Panc1 (cell line): ENCODE measurements around the gene SCAP. TPM values are rescaled to one million over a fixed set of nuclear protein-coding genes. Genes with fewer than 3 reads are reported as not detected.

Experiments used
- ATAC-seq: fragments of 200-7000 bp; cut with Tn5 transposase; 2 replicates; pipeline ENCODE4 v1.9.1; 2020; ENCODE audit warnings: mild to moderate bottlenecking, moderate library complexity
- BruUV-seq: library from RNA; stranded (reverse); fragments of 400-500 nt; replicated peaks from 2 replicates; lab custom pipeline; 2021; lab: Mats Ljungman, UMichigan
- CTCF ChIA-PET: fragments of 300-600 bp; sonication (Branson Sonifier 250); formaldehyde crosslinking; loops from one replicate; lab custom pipeline; 2022; ENCODE audit warnings: antibody characterized with exemption; lab: Charles Lee
- POLR2A ChIA-PET: fragments of 300-600 bp; sonication (Branson Sonifier 250); formaldehyde crosslinking; loops from one replicate; lab custom pipeline; 2022; ENCODE audit warnings: antibody characterized with exemption; lab: Charles Lee
- DNase-seq: peaks from one replicate; pipeline ENCODE4 v3.0.0-alpha.2; 2010; ENCODE audit warnings: low read depth, low spot score
- H3K27ac ChIP-seq: 2 replicates; pipeline ENCODE4 v1.5.1; 2011; ENCODE audit warnings: mild to moderate bottlenecking, low read length, inconsistent platforms
- H3K27me3 ChIP-seq: fragments of 200-500 bp; sonication (Bioruptor generic); 2 replicates; pipeline ENCODE4 v1.6.0; 2014; ENCODE audit warnings: low read length, inconsistent platforms; ENCODE audit not compliant: control insufficient read depth, insufficient read depth
- H3K36me3 ChIP-seq: fragments of 200-500 bp; sonication (Bioruptor generic); 2 replicates; pipeline ENCODE4 v1.5.1; 2014; ENCODE audit warnings: inconsistent platforms, mild to moderate bottlenecking, low read length, moderate library complexity; ENCODE audit not compliant: control insufficient read depth, insufficient read depth
- H3K4me1 ChIP-seq: 2 replicates; pipeline ENCODE4 v1.5.1; 2011; ENCODE audit warnings: inconsistent platforms, mild to moderate bottlenecking, low read length, moderate library complexity; ENCODE audit not compliant: control insufficient read depth, insufficient read depth
- H3K4me3 ChIP-seq, 2 experiments: 2 replicates each; pipeline ENCODE4 v1.5.1; 2011 to 2012; ENCODE audit warnings: low read depth in 2 of 2, low read length in 2 of 2, mild to moderate bottlenecking in 2 of 2, inconsistent platforms in 1 of 2, moderate library complexity in 1 of 2
- H3K9me3 ChIP-seq: fragments of 200-500 bp; sonication (Bioruptor generic); 2 replicates; pipeline ENCODE4 v1.5.1; 2014; ENCODE audit warnings: low read depth, mild to moderate bottlenecking, inconsistent platforms, low read length, moderate library complexity; ENCODE audit not compliant: control insufficient read depth, insufficient read depth
- POLR2AphosphoS5 ChIP-seq: IDR thresholded peaks from 2 replicates; pipeline ENCODE4 v1.6.1; 2012; ENCODE audit warnings: mild to moderate bottlenecking, low read depth, low read length, moderate library complexity
- SIN3A ChIP-seq: IDR thresholded peaks from 2 replicates; pipeline ENCODE4 v1.6.1; 2012; ENCODE audit warnings: low read depth, mild to moderate bottlenecking, low read length, moderate library complexity, borderline replicate concordance; ENCODE audit not compliant: insufficient read depth
- TCF7L2 ChIP-seq: IDR thresholded peaks from 2 replicates; pipeline ENCODE4 v1.6.1; 2011; ENCODE audit warnings: mild to moderate bottlenecking, low read depth, low read length, inconsistent platforms
- in situ Hi-C: cut with HindIII; loops from 2 replicates; pipeline ENCODE4 v1.10.0; 2016; ENCODE audit warnings: low sequenced_read_pairs, low pct_unique_long_range_greater_than_20kb
- intact Hi-C: fragments of 100-400 bp; cut with micrococcal nuclease; formaldehyde crosslinking; loops from one replicate; pipeline ENCODE4 v1.10.0; 2022; ENCODE audit not compliant: unreplicated experiment
- total RNA-seq: library from RNA; stranded (reverse); gene quantifications from one replicate; pipeline ENCODE4 v1.2.1, GENCODE V29; 2021; ENCODE audit not compliant: unreplicated experiment
- TF ChIP-seq, protein P1 (sequence below), 2 experiments: IDR thresholded peaks; 2 replicates each; pipeline ENCODE4 v1.6.1; 2011 to 2012; ENCODE audit warnings: low read depth in 2 of 2, control low read depth in 1 of 2, low read length in 1 of 2, mild to moderate bottlenecking in 1 of 2, moderate library complexity in 1 of 2; ENCODE audit not compliant: insufficient read depth in 1 of 2
- TF ChIP-seq, protein P2 (sequence below): fragments of 450-650 bp; IDR thresholded peaks from 2 replicates; pipeline ENCODE4 v1.5.1; 2017; ENCODE audit warnings: mild to moderate bottlenecking

Gene SCAP
- total RNA-seq, 1 experiment from 2014 or later = 49.7 TPM

DNA sequence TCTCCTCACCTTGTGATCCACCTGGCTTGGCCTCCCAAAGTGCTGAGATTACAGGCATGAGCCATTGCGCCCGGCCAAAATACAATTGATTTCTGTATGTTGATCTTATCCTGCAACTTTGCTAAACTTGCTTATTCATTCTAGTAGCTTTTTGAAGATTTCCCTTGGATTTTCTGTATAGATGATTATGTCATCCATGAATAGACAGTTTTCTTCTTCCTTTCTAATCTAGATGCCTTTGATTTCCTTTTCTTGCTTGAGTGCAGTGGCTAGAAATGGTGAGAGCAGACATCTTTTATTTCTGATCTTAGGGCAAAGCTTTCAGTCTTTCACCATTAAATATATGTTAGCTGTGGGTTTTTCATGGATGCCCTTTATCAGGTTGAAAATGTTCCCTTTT is 42.2 kb upstream of the SCAP start:
- H3K4me3 ChIP-seq = no peak overlapping the region
- ChIA-PET POLR2A (no interaction called here), CTCF (no interaction called here)
- in situ Hi-C loops = no loop called here
- ATAC-seq (no peak), DNase-seq (no peak)
- no TSS peak for BruUV-seq
- no peaks in the 10 kb centered on the region for H3K9me3 ChIP-seq
- TF ChIP-seq, protein P1, sequence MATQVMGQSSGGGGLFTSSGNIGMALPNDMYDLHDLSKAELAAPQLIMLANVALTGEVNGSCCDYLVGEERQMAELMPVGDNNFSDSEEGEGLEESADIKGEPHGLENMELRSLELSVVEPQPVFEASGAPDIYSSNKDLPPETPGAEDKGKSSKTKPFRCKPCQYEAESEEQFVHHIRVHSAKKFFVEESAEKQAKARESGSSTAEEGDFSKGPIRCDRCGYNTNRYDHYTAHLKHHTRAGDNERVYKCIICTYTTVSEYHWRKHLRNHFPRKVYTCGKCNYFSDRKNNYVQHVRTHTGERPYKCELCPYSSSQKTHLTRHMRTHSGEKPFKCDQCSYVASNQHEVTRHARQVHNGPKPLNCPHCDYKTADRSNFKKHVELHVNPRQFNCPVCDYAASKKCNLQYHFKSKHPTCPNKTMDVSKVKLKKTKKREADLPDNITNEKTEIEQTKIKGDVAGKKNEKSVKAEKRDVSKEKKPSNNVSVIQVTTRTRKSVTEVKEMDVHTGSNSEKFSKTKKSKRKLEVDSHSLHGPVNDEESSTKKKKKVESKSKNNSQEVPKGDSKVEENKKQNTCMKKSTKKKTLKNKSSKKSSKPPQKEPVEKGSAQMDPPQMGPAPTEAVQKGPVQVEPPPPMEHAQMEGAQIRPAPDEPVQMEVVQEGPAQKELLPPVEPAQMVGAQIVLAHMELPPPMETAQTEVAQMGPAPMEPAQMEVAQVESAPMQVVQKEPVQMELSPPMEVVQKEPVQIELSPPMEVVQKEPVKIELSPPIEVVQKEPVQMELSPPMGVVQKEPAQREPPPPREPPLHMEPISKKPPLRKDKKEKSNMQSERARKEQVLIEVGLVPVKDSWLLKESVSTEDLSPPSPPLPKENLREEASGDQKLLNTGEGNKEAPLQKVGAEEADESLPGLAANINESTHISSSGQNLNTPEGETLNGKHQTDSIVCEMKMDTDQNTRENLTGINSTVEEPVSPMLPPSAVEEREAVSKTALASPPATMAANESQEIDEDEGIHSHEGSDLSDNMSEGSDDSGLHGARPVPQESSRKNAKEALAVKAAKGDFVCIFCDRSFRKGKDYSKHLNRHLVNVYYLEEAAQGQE (IDR thresholded peaks at IDR 0.05; ENCODE audit: insufficient read depth in 1 of 2, low read depth in 2 of 2, low read length in 1 of 2) = no peak
- TF ChIP-seq TCF7L2 = no peak
- TF ChIP-seq, protein P2, sequence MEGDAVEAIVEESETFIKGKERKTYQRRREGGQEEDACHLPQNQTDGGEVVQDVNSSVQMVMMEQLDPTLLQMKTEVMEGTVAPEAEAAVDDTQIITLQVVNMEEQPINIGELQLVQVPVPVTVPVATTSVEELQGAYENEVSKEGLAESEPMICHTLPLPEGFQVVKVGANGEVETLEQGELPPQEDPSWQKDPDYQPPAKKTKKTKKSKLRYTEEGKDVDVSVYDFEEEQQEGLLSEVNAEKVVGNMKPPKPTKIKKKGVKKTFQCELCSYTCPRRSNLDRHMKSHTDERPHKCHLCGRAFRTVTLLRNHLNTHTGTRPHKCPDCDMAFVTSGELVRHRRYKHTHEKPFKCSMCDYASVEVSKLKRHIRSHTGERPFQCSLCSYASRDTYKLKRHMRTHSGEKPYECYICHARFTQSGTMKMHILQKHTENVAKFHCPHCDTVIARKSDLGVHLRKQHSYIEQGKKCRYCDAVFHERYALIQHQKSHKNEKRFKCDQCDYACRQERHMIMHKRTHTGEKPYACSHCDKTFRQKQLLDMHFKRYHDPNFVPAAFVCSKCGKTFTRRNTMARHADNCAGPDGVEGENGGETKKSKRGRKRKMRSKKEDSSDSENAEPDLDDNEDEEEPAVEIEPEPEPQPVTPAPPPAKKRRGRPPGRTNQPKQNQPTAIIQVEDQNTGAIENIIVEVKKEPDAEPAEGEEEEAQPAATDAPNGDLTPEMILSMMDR = no peak
- no peak for TF ChIP-seq POLR2AphosphoS5
- TF ChIP-seq SIN3A = no peak
- no peak overlapping the region for H3K27ac ChIP-seq
- H3K4me1 ChIP-seq = no peaks in the 10 kb centered on the region
- intact Hi-C loops = no loop called here
- no peaks in the 10 kb centered on the region for H3K27me3 ChIP-seq
- no peaks in the 10 kb centered on the region for H3K36me3 ChIP-seq

DNA sequence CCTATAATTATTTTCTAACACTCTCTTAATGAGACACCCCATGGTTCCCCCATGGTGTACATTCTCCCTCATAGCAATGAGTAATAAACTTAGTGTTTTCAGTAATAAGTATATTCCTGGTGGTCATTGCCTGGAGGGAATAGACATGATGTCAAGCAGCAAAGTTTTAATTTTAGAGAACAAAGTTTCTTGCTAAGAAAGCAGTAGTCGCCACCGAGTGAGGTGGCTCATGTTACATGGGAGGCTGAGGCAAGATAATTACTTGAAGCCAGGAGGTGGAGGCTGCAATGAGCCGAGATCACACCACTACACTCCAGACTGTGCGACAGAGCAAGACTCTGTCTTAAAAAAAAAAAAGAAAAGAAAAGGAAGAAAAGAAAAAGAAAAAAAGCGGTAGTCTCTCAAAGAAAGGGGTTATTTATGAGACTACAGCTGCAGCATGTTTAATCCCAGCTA is 40.2 kb upstream of the SCAP start:
- Histone ChIP-seq H3K4me3 (no peak overlapping the region), H3K4me1 (peaks cover 7% of the 10 kb centered on the region), H3K27ac (no peak overlapping the region), H3K36me3 (no peaks in the 10 kb centered on the region), H3K9me3 (no peaks in the 10 kb centered on the region), H3K27me3 (no peaks in the 10 kb centered on the region)
- TF ChIP-seq SIN3A = no peak
- no peak for TF ChIP-seq POLR2AphosphoS5
- TF ChIP-seq TCF7L2 = no peak
- TF ChIP-seq, protein P2 = no peak
- TF ChIP-seq, protein P1 (IDR thresholded peaks at IDR 0.05; ENCODE audit: insufficient read depth in 1 of 2, low read depth in 2 of 2, low read length in 1 of 2) = no peak
- ChIA-PET CTCF (no interaction called here), POLR2A (no interaction called here)
- BruUV-seq = no TSS peak
- intact Hi-C loops (no loop called here), in situ Hi-C loops (no loop called here)
- ATAC-seq (no peak), DNase-seq (no peak)
